ENCODE data around the gene ENPP3.

Gene ENPP3

GRCh38 chr6:131641554-131641953 is 4.5 kb downstream of the ENPP3 start:
- FAIRE-seq = no peak
- DNase-seq (ENCODE audit: extremely low spot score, insufficient read length, low read depth) = no peak

DNA sequence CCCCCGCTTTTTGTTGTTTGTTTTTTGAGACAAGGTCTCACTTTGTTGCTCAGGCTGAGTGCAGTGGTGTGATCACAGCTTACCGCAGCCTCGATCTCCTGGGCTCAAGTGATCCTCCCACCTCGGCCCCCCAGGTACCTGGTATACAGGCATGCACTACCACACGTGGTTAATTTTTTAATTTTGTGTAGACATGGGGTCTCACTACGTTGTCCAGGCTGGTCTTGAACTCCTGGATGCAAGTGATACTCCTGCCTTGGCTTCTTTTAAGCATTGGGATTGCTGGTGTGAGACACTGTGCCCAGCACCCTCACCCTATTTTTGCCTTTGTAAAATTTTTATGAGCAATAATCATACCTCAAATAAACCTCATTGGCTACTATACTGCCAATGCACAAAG is 5.5 kb downstream of the ENPP3 start:
- DNase-seq (ENCODE audit: extremely low spot score, insufficient read length, low read depth) (no peak), FAIRE-seq (no peak)

GRCh38 chr6:131642987-131643611 is 6.0 kb downstream of the ENPP3 start:
- DNase-seq (ENCODE audit: extremely low spot score, insufficient read length, low read depth) = no peak
- no peak for FAIRE-seq

DNA sequence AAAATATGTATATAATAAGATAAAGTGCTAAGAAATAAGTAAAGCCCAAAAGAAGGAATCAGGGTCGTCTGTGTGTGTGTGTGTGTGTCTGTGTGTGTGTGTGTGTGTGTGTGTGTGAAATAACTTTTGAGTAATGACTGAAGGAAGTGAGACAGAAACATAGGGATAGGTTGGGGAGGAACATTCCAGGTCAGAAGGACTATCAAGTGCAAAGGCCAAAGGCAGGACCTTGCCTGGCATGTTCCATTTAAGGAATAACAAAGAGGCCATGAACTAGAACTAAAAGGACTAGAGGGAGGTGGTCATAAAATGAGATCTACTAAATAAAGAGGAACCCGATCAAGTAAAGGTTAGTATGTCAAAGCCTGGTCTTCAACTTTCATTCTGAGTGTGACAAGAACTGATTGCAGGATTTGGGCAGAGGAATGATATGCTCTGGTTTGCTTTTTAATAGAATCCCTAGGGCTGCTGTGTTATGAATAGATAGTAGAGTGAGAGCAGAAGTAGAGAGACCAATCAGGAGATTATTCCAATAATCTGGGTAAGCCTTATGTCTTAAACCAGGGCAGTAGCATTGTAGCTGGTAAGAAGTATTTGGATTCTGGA is 6.9 kb downstream of the ENPP3 start:
- no peak for DNase-seq (ENCODE audit: extremely low spot score, insufficient read length, low read depth)

DNA sequence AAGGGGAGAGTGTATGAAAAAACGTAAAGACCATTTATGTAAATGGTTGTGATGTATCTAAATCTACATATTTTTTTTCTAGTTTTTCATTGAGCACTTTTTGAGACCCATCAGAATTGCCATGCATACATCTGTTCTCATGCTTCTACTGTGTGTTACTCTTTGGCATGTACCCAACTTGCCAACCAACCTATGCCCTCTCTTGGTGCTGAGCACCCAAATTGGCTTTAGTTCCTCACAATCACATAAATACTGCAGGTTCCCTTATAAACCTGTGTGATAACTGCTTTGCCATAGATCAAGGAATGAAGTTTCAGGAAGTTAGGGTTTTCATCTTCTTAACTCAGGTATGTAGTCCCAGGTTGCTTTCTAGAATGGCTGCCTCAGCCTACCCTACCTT is 7.8 kb downstream of the ENPP3 start:
- FAIRE-seq (no peak), DNase-seq (ENCODE audit: extremely low spot score, insufficient read length, low read depth) (no peak)

More for the DNA sequence above, 6.9 kb downstream of the ENPP3 start:
- no peak for FAIRE-seq

DNA sequence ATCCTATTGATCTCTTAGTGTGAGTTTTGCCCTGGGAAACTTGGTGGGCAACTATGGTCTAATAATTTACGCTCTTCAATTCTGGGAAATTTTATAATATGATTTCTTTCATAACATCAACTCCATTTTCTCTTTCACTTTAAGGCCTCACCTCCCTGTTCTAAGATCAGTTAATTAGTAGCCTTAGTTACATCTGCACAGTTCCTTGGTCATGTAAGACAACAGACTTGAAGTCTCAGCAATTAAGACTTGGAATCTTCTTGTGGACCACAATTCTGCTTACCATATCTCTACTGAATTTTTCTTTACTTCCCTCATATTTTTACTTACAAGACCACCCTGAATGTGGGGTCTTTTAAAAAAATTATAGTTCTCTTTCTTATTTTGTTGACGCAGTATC is 8.7 kb downstream of the ENPP3 start:
- no peak for DNase-seq (ENCODE audit: extremely low spot score, insufficient read length, low read depth)
- no peak for FAIRE-seq

DNA sequence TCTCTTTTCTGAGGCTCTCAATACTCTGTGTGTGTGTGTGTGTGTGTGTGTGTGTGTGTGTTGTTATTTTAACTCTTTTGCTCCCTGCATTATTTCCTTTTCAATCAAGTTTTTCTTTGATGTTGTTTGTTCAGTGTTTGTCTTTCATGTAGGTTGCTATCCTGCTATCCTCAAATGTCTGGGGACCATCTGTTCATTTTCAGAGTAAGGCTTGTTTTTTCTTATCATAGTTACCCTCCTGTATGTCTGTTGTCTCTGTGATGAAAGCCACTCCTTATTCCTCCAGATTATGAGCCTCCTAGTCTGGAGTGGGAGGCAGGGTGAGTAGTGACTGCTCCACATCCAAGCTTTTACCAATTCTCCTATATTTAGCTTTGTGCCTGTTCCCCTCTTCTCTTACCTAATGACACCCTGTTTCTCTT is 9.2 kb downstream of the ENPP3 start:
- FAIRE-seq (no peak), DNase-seq (ENCODE audit: extremely low spot score, insufficient read length, low read depth) (no peak)

GRCh38 chr6:131651782-131652181 is 14.7 kb downstream of the ENPP3 start:
- DNase-seq (ENCODE audit: extremely low spot score, insufficient read length, low read depth) = no peak

GRCh38 chr6:131652472-131652871 is 15.4 kb downstream of the ENPP3 start:
- FAIRE-seq = no peak

More at GRCh38 chr6:131651782-131652181, 14.7 kb downstream of the ENPP3 start:
- no peak for FAIRE-seq

DNA sequence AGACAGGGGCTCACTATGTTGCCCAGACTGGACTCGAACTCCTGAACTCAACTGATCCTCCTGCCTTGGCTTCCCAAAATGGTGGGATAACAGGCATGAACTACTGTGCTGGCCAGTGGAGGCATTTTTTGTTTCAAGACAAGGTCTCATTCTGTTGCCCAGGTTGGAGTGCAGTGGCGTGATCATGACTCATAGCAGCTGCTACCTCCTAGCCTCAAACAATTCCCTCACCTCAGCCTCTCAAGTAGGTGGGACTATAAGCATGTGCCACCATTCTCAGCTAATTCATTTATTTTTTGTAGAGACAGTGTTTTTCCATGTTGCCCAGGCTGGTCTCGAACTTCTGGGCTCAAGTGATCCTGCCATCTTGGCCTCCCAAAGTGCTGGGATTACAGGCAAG is 17.2 kb downstream of the ENPP3 start:
- FAIRE-seq = no peak
- DNase-seq (ENCODE audit: extremely low spot score, insufficient read length, low read depth) = no peak

More at GRCh38 chr6:131652472-131652871, 15.4 kb downstream of the ENPP3 start:
- no peak for DNase-seq (ENCODE audit: extremely low spot score, insufficient read length, low read depth)

- DNase-seq (ENCODE audit: extremely low spot score, insufficient read length, low read depth) (no peak), FAIRE-seq (no peak)
Observed at GRCh38 chr6:131655387-131655786, 18.3 kb downstream of the ENPP3 start.

- DNase-seq (ENCODE audit: extremely low spot score, insufficient read length, low read depth) = no peak
- FAIRE-seq = no peak
Observed at GRCh38 chr6:131655951-131656350, 18.8 kb downstream of the ENPP3 start.

GRCh38 chr6:131656667-131657066 is 19.6 kb downstream of the ENPP3 start:
- FAIRE-seq = no peak
- no peak for DNase-seq (ENCODE audit: extremely low spot score, insufficient read length, low read depth)

DNA sequence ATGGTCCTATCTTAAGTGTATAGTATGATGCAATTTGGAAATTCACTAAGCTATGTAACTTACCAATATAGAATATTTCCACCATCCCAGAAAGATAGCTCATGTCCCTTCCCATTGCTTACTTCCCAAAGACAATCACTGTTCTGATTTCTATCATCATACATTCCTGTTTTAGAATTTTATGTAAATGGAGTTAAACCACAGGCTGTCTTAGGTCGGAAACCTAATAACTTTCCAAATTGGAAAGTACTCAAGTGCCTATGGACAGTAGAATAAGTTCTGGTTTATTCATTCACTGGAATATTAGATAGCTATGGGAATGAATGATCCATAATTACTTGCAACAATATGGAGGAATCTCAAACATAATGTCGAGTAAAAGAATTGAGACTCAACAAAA is 20.1 kb downstream of the ENPP3 start:
- FAIRE-seq = no peak

DNA sequence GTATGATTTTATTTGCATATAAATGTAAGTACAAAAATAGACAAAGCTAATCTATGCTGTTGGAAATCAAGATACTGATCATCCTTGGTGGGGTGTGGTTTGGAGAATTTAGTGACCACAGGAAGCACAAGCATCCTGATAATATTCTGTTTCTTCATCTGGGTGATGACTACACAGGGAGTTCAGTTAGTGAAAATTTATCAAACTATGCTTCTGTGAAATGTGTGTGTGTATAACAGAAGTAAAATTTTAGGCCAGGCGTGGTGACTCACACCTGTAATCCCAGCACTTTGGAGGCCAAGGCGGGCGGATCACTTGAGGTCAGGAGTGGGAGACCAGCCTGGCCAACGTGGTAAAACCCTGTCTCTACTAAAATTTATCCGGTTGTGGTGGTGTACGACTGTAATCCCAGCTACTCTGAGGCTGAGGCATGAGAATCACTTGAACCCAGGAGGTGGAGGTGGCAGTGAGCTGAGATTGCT is 20.6 kb downstream of the ENPP3 start:
- FAIRE-seq (no peak), DNase-seq (ENCODE audit: extremely low spot score, insufficient read length, low read depth) (no peak)

More for the DNA sequence above, 20.1 kb downstream of the ENPP3 start:
- DNase-seq (ENCODE audit: extremely low spot score, insufficient read length, low read depth) = no peak

DNA sequence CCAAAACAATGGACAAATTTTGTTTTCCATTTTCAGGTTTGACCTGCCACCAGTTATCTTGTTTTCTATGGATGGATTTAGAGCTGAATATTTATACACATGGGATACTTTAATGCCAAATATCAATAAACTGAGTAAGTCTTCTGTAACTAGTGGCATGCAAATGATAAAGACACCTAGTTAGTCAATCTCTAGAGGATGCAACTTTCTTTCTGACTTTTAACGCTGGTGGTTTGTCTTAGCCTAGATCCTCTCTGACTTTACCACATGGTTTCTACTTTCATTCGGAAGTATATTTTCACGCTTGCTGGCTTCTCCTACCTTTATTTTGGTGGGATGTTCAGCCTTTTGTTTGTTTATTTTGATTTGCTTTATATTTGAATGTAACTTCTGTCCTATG is 21.2 kb downstream of the ENPP3 start:
- FAIRE-seq = no peak
- no peak for DNase-seq (ENCODE audit: extremely low spot score, insufficient read length, low read depth)

DNA sequence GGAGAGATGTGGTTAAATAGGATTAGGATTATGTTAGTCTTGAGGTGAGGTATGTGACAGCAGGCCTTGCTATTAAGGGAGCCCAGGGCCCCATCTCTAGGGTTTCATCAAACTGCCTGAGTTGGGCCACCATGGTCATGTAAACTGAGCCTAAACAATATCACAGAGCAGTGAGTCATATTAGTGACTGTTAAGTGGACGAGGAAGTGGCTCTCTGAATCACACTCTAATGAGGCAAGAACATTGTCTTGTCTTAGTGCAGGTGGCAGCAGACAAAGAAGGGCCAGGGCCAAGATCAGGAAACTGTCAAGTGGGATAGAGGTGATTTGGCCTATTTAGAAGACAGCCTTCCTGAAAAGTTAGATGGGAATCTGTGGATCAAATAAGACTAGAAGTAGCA is 23.1 kb downstream of the ENPP3 start:
- FAIRE-seq = no peak
- DNase-seq (ENCODE audit: extremely low spot score, insufficient read length, low read depth) = no peak

DNA sequence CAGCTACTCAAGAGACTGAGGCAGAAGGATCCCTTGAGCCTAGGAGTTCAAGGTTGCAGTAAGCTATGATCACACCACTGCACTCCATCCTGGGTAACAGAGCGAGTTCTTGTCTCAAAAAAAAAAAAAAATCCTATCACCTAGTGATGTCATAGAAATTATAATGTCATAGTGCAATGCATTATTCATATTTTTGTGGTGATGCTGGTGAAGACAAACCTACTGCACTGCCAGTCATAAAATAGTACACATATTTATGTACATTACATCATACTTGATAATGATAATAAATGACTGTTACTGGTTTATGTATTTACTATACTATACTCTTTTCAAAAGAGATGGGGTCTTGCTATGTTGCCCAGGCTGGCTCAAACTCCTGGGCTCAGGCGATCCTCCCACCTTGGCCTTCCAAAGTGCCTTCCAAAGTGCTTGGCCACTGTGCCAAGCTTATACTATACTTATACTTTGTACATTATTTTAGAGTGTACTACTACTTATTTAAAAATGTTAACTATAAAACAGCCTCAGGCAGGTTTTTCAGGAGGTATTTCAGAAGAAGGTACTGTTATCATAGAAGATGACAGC is 26.6 kb downstream of the ENPP3 start:
- DNase-seq (ENCODE audit: extremely low spot score, insufficient read length, low read depth) (no peak), FAIRE-seq (no peak)

- FAIRE-seq (no peak), DNase-seq (ENCODE audit: extremely low spot score, insufficient read length, low read depth) (no peak)
Observed at GRCh38 chr6:131669891-131670290, 32.8 kb downstream of the ENPP3 start.

DNA sequence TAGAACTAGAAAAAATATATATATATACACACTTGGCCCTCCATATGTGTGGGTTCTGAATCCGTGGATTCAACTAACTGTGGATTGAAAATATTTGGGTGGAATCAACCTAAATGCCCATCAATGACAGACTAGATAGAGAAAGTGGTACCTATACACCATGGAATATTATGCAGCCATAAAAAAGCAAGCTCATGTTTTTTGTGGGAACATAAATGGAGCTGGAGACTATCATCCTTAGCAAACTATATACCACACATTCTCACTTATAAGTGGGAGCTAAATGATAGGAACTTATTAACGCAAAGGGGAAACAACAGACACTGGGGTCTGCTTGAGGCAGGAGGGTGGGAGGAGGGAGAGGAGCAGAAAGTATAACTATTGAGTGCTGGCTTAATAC is 36.1 kb downstream of the ENPP3 start:
- no peak for DNase-seq (ENCODE audit: extremely low spot score, insufficient read length, low read depth)
- FAIRE-seq = no peak

- no peak for DNase-seq (ENCODE audit: extremely low spot score, insufficient read length, low read depth)
- FAIRE-seq = no peak
Observed at GRCh38 chr6:131678442-131678841, 41.3 kb downstream of the ENPP3 start.
